Left colon (tissue), 2 donors: ENCODE results near the gene ACTL8. TPM values are rescaled to one million over a fixed set of nuclear protein-coding genes. Genes with fewer than 3 reads are reported as not detected.
A peak's percentile ranks its signal among the peaks of the same experiment; 100 is the strongest.
"Not testable (repeated sequence)": the region's sequence is repeated elsewhere in the genome, so short reads cannot be mapped to it uniquely, and the experiment has no call there.

Experiments
- ATAC-seq: fragments of 200-7000 bp; cut with Tn5 transposase; one replicate; pipeline ENCODE4 v1.9.1; 2020; ENCODE audit warnings: mild to moderate bottlenecking, moderate library complexity
- DNase-seq, 2 donors: peaks; one replicate each; pipeline ENCODE4 v3.0.0-alpha.2; 2020
- intact Hi-C, 2 donors: fragments of 100-400 bp; cut with DNase I in 1 of 2; cut with micrococcal nuclease in 1 of 2; formaldehyde crosslinking; loops; one replicate each; pipeline versions ENCODE4 v1.11.2 to v1.14.0; 2022; cut with DNase I, micrococcal nuclease
- total RNA-seq, 2 donors: library from RNA; stranded (reverse); fragmentation: NEBNext Ultra II Directional; extraction: Animal tissue kit (Norgen Biotek cat#: 25700); gene quantifications; one replicate each; pipeline ENCODE4 v1.2.1, GENCODE V29; 2021
- donor health status: DM: no; HTN: no; CAD: no.
- donor health status: DM: yes; HTN: yes; CAD: no.

ACTL8 gene
- total RNA-seq, 2 donors from 2014 or later, result 0.21 TPM; not detected in 1

GRCh38 chr1:17733661-17734060, 21.5 kb upstream of the ACTL8 start:
- no peak for DNase-seq
- ATAC-seq, result no peak
- intact Hi-C loops, result no loop called here

- ATAC-seq (no peak), DNase-seq (no peak)
- intact Hi-C loops, result no loop called here
Measured at GRCh38 chr1:17734609-17735008, 20.5 kb upstream of the ACTL8 start.

- intact Hi-C loops, result no loop called here
- DNase-seq, result no peak
- ATAC-seq, result no peak
Measured at GRCh38 chr1:17735348-17735747, 19.8 kb upstream of the ACTL8 start.

- intact Hi-C loops, result no loop called here
- ATAC-seq (no peak), DNase-seq (no peak)
Measured at GRCh38 chr1:17735793-17736192, 19.3 kb upstream of the ACTL8 start.

- ATAC-seq (no peak), DNase-seq (no peak)
- intact Hi-C loops, result no loop called here
Measured at GRCh38 chr1:17736625-17737024, 18.5 kb upstream of the ACTL8 start.

- ATAC-seq (no peak), DNase-seq (no peak)
- intact Hi-C loops, result no loop called here
Measured at GRCh38 chr1:17739050-17739449, 16.1 kb upstream of the ACTL8 start.

- no peak for DNase-seq
- intact Hi-C loops, result no loop called here
- ATAC-seq, result no peak
Measured at GRCh38 chr1:17741052-17741451, 14.1 kb upstream of the ACTL8 start.

- ATAC-seq (no peak), DNase-seq (no peak)
- intact Hi-C loops, result no loop called here
Measured at GRCh38 chr1:17742583-17742982, 12.6 kb upstream of the ACTL8 start.

- intact Hi-C loops, result no loop called here
- ATAC-seq (no peak), DNase-seq (no peak)
Measured at GRCh38 chr1:17743008-17743647, 12.0 kb upstream of the ACTL8 start.

- ATAC-seq, result no peak
- intact Hi-C loops, result no loop called here
Measured at GRCh38 chr1:17743925-17744324, 11.2 kb upstream of the ACTL8 start.

GRCh38 chr1:17744666-17745478, 10.3 kb upstream of the ACTL8 start:
- intact Hi-C loops, result no loop called here
- DNase-seq, result no peak
- no peak for ATAC-seq

More at GRCh38 chr1:17743925-17744324, 11.2 kb upstream of the ACTL8 start:
- no peak for DNase-seq

- intact Hi-C loops, result no loop called here
- DNase-seq (no peak), ATAC-seq (no peak)
Measured at GRCh38 chr1:17745479-17745955, 9.6 kb upstream of the ACTL8 start.

- intact Hi-C loops, ATAC-seq: not testable (repeated sequence)
Measured at GRCh38 chr1:17746281-17746680, 8.9 kb upstream of the ACTL8 start.

GRCh38 chr1:17746920-17747319, 8.2 kb upstream of the ACTL8 start:
- ATAC-seq, result no peak
- intact Hi-C loops, result no loop called here
- DNase-seq, result no peak

More at GRCh38 chr1:17746281-17746680, 8.9 kb upstream of the ACTL8 start:
- DNase-seq, result not testable (repeated sequence)

- DNase-seq (no peak), ATAC-seq (no peak)
- intact Hi-C loops, result no loop called here
Measured at GRCh38 chr1:17750333-17750732, 4.8 kb upstream of the ACTL8 start.

GRCh38 chr1:17752356-17752755, 2.8 kb upstream of the ACTL8 start:
- intact Hi-C loops, result no loop called here
- ATAC-seq, result no peak
- DNase-seq, result no peak

GRCh38 chr1:17757426-17757825, 2.3 kb downstream of the ACTL8 start:
- ATAC-seq (no peak), DNase-seq (no peak)
- intact Hi-C loops, result no loop called here

- intact Hi-C loops, result no loop called here
- ATAC-seq (no peak), DNase-seq (peak in 1 of 2 donors; percentile 11)
Measured at GRCh38 chr1:17759114-17759513, 4.0 kb downstream of the ACTL8 start.

GRCh38 chr1:17762313-17762712, 7.2 kb downstream of the ACTL8 start:
- intact Hi-C loops, result no loop called here
- ATAC-seq (no peak), DNase-seq (no peak)

- intact Hi-C loops, result no loop called here
Measured at GRCh38 chr1:17763417-17763816, 8.3 kb downstream of the ACTL8 start.

More at GRCh38 chr1:17763417-17763816, 8.3 kb downstream of the ACTL8 start:
- no peak for DNase-seq
- ATAC-seq, result no peak
